ENCODE measurements around the gene PDE3A.
A peak's percentile ranks its signal among the peaks of the same experiment; 100 is the strongest.
"Not testable (repeated sequence)": the region's sequence is repeated elsewhere in the genome, so short reads cannot be mapped to it uniquely, and the experiment has no call there.

The PDE3A gene

GRCh38 chr12:20368114-20368650, at the start of gene PDE3A:
PDE3A (plus strand) TSS chr12:20368537; CDS start chr12:20369285, 748 bp downstream.
- peak in 1 of 2 experiments; percentile 54 for DNase-seq (ENCODE audit: low read depth in 2 of 2)

GRCh38 chr12:20319366-20319765, 49.0 kb upstream of the PDE3A start:
- DNase-seq (ENCODE audit: low read depth in 2 of 2) = no peak

- DNase-seq (ENCODE audit: low read depth in 2 of 2) = no peak
These were observed 47.8 kb upstream of the PDE3A start for GRCh38 chr12:20320552-20320951.

GRCh38 chr12:20330826-20331505, 37.4 kb upstream of the PDE3A start:
- DNase-seq (ENCODE audit: low read depth in 2 of 2) = not testable (repeated sequence)

- peak in 1 of 2 experiments; percentile 4 for DNase-seq (ENCODE audit: low read depth in 2 of 2)
These were observed 29.3 kb upstream of the PDE3A start for GRCh38 chr12:20339060-20339459.

GRCh38 chr12:20342111-20342510, 26.2 kb upstream of the PDE3A start:
- no peak for DNase-seq (ENCODE audit: low read depth in 2 of 2)

GRCh38 chr12:20345866-20346265, 22.5 kb upstream of the PDE3A start:
- DNase-seq (ENCODE audit: low read depth in 2 of 2) = no peak

GRCh38 chr12:20350026-20350425, 18.3 kb upstream of the PDE3A start:
- DNase-seq (ENCODE audit: low read depth in 2 of 2) = no peak

- peak in 1 of 2 experiments; percentile 43 for DNase-seq (ENCODE audit: low read depth in 2 of 2)
These were observed 17.8 kb upstream of the PDE3A start for GRCh38 chr12:20350495-20350894.

GRCh38 chr12:20351406-20351805, 16.9 kb upstream of the PDE3A start:
- DNase-seq (ENCODE audit: low read depth in 2 of 2) = no peak

- DNase-seq (ENCODE audit: low read depth in 2 of 2) = no peak
These were observed 12.3 kb upstream of the PDE3A start for GRCh38 chr12:20356048-20356447.

GRCh38 chr12:20360407-20360806, 7.9 kb upstream of the PDE3A start:
- DNase-seq (ENCODE audit: low read depth in 2 of 2) = no peak

GRCh38 chr12:20361416-20361815, 6.9 kb upstream of the PDE3A start:
- DNase-seq (ENCODE audit: low read depth in 2 of 2) = no peak

- DNase-seq (ENCODE audit: low read depth in 2 of 2) = no peak
These were observed 3.8 kb upstream of the PDE3A start for GRCh38 chr12:20364501-20364900.

- DNase-seq (ENCODE audit: low read depth in 2 of 2) = no peak
These were observed 1.4 kb upstream of the PDE3A start for GRCh38 chr12:20366776-20367409.

- DNase-seq (ENCODE audit: low read depth in 2 of 2) = no peak
These were observed 689 bp upstream of the PDE3A start for GRCh38 chr12:20367583-20368113.

- no peak for DNase-seq (ENCODE audit: low read depth in 2 of 2)
These were observed 441 bp downstream of the PDE3A start for GRCh38 chr12:20368651-20369304.

GRCh38 chr12:20369305-20370013, 1.1 kb downstream of the PDE3A start:
- no peak for DNase-seq (ENCODE audit: low read depth in 2 of 2)

- DNase-seq (ENCODE audit: low read depth in 2 of 2) = no peak
These were observed 1.7 kb downstream of the PDE3A start for GRCh38 chr12:20370014-20370386.

GRCh38 chr12:20370866-20371519, 2.7 kb downstream of the PDE3A start:
- DNase-seq (ENCODE audit: low read depth in 2 of 2) = no peak

All from fibroblast of skin of left biceps (primary cell).